Airway epithelial cell (primary cell): ENCODE results near the gene TAS2R5. TPM values are rescaled to one million over a fixed set of nuclear protein-coding genes. Genes with fewer than 3 reads are reported as not detected.

Source experiments
- total RNA-seq: library from RNA; depleted of rRNA; stranded (reverse); fragments of >200 nt; gene quantifications from 2 replicates; pipeline ENCODE4 v1.2.3, GENCODE V29; 2015

TAS2R5 gene, protein sequence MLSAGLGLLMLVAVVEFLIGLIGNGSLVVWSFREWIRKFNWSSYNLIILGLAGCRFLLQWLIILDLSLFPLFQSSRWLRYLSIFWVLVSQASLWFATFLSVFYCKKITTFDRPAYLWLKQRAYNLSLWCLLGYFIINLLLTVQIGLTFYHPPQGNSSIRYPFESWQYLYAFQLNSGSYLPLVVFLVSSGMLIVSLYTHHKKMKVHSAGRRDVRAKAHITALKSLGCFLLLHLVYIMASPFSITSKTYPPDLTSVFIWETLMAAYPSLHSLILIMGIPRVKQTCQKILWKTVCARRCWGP
- 0.14 and 0.79 TPM in 2 replicates for total RNA-seq

DNA sequence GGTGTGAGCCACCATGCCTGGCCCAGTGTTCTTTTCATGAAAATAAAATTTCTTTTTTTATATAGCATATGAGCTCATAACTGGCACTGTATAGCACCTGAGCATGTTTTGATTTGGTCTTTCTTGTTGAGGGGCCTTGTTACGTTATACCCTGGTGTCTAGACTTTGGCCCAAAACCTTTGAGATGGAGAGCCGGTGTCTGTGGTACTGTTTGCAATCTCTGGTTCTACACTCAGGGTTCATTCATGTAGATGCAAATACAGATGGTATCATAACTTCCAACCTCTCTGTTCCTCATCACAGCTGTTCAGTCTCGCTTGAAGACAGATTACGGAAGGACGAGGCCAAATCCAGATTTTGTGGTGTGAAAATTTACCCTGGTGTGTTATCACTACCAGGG is at the start of gene TAS2R5:
Gene TAS2R5, plus strand, starts transcription at position 301 of the 400 bp plus-strand sequence. CDS start 145 bp downstream, outside the sequence.

DNA sequence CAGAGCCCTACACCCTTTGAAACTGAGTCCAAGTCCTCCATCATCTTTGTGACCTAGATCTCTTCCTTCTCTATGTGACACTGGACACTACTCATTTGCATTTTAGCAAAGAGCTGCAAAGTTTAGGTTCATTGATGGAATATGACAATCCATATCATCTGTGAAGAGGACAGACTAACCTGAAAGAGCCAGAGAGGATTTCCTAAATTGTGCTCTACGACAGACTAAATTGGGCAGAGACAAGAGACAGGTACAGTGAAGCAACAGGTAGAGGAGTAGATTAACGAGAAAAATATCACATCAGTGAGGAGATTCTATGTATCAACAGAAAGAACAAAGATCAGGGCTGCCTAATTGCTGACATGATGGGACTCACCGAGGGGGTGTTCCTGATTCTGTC is 26.2 kb upstream of the TAS2R5 start, which contains the start of gene TAS2R3:
Gene TAS2R3, plus strand, starts transcription at position 301 of the 400 bp plus-strand sequence. Its CDS starts 62 bp downstream, at position 363.

GRCh38 chr7:141776374-141776773 is 13.6 kb upstream of the TAS2R5 start, which contains the start of gene TAS2R4:
Gene TAS2R4, plus strand, starts transcription at chr7:141776674. Its CDS starts 1,815 bp downstream, at chr7:141778489.

Other genes starting within 250 kb of the TAS2R5 start
- gene AGK, start 238.8 kb upstream of the TAS2R5 start, total RNA-seq, result 21.1 and 26.1 TPM in 2 replicates
- gene DENND11, start 88.1 kb upstream of the TAS2R5 start, total RNA-seq, result 6.4 and 8.7 TPM in 2 replicates
- gene WEE2, start 81.9 kb upstream of the TAS2R5 start, total RNA-seq, result not detected in 2 replicates
- 228 and 276 TPM in 2 replicates for gene SSBP1, start 51.9 kb upstream of the TAS2R5 start, total RNA-seq
- 0.35 and 0.70 TPM in 2 replicates for gene TAS2R3, start 26.1 kb upstream of the TAS2R5 start, total RNA-seq
- gene TAS2R4, start 13.5 kb upstream of the TAS2R5 start, total RNA-seq, result 0.42 and 0.49 TPM in 2 replicates
- not detected in 2 replicates for gene PRSS37, start 51.3 kb downstream of the TAS2R5 start, total RNA-seq
- not detected in 2 replicates for gene OR9A4, start 126.2 kb downstream of the TAS2R5 start, total RNA-seq
- not detected in 2 replicates for gene CLEC5A, start 156.8 kb downstream of the TAS2R5 start, total RNA-seq
- gene TAS2R38, start 183.6 kb downstream of the TAS2R5 start, total RNA-seq, result not detected in 2 replicates
- under 0.01 TPM in 1 of 2 replicates, not detected in the other for gene MGAM, start 205.7 kb downstream of the TAS2R5 start, total RNA-seq